ENCODE results near the gene DOCK2.
A peak's percentile ranks its signal among the peaks of the same experiment; 100 is the strongest.

DOCK2 gene

GRCh38 chr5:169873642-169874041, 236.6 kb downstream of the DOCK2 start:
- DNase-seq = peak; percentile 53

- no peak for DNase-seq
Measured at GRCh38 chr5:169874621-169875020, 237.5 kb downstream of the DOCK2 start.

- DNase-seq = no peak
Measured at GRCh38 chr5:169875091-169875728, 238.1 kb downstream of the DOCK2 start.

- DNase-seq = no peak
Measured at GRCh38 chr5:169875731-169876130, 238.7 kb downstream of the DOCK2 start.

GRCh38 chr5:169876386-169876785, 239.3 kb downstream of the DOCK2 start:
- no peak for DNase-seq

GRCh38 chr5:169880012-169880663, 243.1 kb downstream of the DOCK2 start:
- no peak for DNase-seq

GRCh38 chr5:169880785-169881184, 243.7 kb downstream of the DOCK2 start:
- DNase-seq = no peak

- no peak for DNase-seq
Measured at GRCh38 chr5:169881702-169882303, 244.7 kb downstream of the DOCK2 start.

- no peak for DNase-seq
Measured at GRCh38 chr5:169886033-169886432, 249.0 kb downstream of the DOCK2 start.

- DNase-seq = no peak
Measured at GRCh38 chr5:169886677-169887076, 249.6 kb downstream of the DOCK2 start.

GRCh38 chr5:169889572-169889971, 252.5 kb downstream of the DOCK2 start:
- no peak for DNase-seq

GRCh38 chr5:169893010-169893409, 255.9 kb downstream of the DOCK2 start:
- no peak for DNase-seq

GRCh38 chr5:169893571-169893970, 256.5 kb downstream of the DOCK2 start:
- DNase-seq = no peak

- no peak for DNase-seq
Measured at GRCh38 chr5:169895926-169896325, 258.9 kb downstream of the DOCK2 start.

- no peak for DNase-seq
Measured at GRCh38 chr5:169897481-169897880, 260.4 kb downstream of the DOCK2 start.

- no peak for DNase-seq
Measured at GRCh38 chr5:169901896-169902295, 264.8 kb downstream of the DOCK2 start.

- peak; percentile 46 for DNase-seq
Measured at GRCh38 chr5:169904059-169904458, 267.0 kb downstream of the DOCK2 start.

- DNase-seq = no peak
Measured at GRCh38 chr5:169904508-169904907, 267.4 kb downstream of the DOCK2 start.

GRCh38 chr5:169905017-169905416, 267.9 kb downstream of the DOCK2 start:
- no peak for DNase-seq

- DNase-seq = no peak
Measured at GRCh38 chr5:169906745-169907649, 269.9 kb downstream of the DOCK2 start.

- DNase-seq = no peak
Measured at GRCh38 chr5:169908864-169909263, 271.8 kb downstream of the DOCK2 start.

GRCh38 chr5:169909945-169910344, 272.9 kb downstream of the DOCK2 start:
- no peak for DNase-seq

- no peak for DNase-seq
Measured at GRCh38 chr5:169910393-169910792, 273.3 kb downstream of the DOCK2 start.

All from femur (tissue), 1 donor.